LNCAP (cell line): ENCODE data around the gene ARID5B.

Source experiments
- TF ChIP-seq, protein P1 (sequence below): fragments of 450-650 bp; IDR thresholded peaks from 2 replicates; pipeline ENCODE4 v1.5.1; 2017; ENCODE audit warnings: mild to moderate bottlenecking

ARID5B gene

DNA sequence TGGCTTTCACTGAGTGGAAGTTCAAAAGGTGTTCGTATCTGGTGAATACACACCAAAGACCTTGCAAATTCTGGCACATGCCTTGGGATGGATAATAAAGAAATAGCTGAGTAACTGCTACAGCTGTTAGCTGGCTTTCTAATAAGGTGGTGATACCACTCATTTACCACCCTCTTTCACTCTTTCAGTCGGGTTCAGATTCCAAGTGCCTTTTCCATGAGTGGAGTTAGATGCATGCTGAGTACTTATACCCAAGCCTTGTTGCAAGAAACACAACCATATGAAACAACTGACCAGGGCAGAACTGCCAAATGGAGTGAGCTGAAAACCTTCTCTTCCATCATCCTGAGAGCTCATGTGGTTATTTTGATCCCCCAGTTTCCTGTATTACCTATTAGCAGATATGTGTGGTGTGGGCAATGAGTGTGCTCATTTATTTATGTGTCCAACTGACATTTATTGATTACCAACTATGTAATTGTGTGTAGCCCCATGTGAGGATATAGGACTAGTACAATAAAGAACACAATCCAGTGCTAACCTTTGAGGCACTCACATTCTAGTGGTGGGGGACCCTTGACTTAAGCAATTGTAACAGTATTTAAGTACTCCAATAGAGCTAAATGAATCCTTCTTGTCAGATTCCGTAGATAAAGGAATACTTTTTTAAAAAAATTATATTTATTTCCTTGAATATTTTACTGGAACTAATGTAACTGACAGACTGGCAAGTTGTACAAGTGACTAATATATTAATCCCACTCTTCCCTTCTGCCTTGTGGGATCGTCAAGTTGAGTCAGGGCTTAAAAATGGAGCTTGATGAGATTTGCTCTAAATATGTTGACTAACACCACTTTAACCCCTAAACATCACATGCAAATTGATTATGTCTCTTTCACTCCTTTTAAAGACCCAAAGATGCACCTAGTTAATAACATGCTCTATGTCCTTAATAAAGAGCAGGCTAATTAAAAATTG lies 124.7 kb downstream of the ARID5B start:
- TF ChIP-seq, protein P1, sequence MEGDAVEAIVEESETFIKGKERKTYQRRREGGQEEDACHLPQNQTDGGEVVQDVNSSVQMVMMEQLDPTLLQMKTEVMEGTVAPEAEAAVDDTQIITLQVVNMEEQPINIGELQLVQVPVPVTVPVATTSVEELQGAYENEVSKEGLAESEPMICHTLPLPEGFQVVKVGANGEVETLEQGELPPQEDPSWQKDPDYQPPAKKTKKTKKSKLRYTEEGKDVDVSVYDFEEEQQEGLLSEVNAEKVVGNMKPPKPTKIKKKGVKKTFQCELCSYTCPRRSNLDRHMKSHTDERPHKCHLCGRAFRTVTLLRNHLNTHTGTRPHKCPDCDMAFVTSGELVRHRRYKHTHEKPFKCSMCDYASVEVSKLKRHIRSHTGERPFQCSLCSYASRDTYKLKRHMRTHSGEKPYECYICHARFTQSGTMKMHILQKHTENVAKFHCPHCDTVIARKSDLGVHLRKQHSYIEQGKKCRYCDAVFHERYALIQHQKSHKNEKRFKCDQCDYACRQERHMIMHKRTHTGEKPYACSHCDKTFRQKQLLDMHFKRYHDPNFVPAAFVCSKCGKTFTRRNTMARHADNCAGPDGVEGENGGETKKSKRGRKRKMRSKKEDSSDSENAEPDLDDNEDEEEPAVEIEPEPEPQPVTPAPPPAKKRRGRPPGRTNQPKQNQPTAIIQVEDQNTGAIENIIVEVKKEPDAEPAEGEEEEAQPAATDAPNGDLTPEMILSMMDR: no peak

DNA sequence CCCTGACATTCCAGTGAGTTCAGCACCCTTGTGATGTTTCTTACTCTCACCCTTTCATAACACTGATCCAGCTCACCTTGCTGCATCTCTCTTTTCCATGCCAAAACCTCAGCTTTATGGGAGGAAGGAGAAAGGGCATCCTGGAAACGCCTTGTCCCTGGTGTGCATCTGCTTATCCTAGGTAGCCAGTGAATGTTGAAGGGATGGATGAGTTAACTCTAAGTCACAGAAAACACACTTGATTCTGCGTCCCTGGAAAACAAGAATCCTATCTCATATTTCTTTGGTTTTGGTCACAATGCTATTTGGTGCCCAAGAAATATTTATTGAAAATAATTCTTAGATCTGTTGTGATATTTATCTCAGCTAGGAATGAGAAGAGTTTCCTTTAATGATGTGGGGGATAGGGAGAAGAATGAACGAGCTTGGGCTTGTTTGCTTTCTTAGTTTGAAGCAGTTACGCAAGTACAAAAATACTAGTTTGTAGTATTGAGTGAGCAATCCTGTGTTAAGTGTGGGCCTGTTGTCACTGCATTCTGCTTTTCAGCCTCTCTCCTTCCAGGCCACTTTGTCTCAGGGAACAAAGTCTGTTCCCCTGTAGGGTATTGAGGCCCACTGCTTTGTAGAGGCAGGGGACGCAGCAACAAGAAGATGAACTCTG lies 126.5 kb downstream of the ARID5B start:
- TF ChIP-seq, protein P1: no peak

DNA sequence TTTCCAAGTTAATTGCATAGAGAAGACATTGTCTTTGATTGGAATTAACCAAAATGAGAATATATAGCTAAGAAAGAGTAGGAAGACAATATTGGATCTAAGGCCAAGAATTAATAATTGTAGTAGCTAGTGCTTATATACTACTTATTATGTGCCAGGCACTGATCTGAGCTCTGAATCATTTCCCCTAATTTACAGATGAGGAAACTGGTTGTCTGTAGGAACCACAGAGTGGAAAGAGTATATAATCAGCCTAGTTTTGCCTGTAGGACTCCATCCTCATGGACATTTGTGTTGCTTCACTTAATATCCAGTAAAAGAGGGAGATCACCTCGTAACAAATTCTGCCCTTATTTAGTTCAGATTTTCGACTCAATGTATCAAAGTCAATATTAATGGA lies 127.9 kb downstream of the ARID5B start:
- TF ChIP-seq, protein P1: no peak

- TF ChIP-seq, protein P1: no peak
Observed at GRCh38 chr10:62031507-62031906, 130.0 kb downstream of the ARID5B start.

DNA sequence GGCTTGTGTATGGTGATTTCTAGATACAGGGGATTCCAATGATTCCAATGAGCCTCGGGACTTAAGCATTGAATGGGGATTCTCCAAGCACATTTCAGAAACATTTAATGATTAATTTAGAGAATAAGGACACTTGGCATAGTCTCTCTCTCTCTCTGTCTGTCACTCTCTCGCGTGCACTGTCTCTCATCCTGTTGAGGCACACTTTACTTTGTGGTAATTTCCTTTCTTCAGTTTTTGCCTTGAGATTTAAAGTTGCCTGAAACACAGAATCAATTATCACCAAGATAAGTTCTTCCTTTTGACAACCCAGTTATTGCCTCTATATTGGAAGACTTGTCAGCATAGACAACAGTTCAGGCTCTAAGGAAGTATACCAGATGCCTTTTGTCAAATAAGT lies 131.6 kb downstream of the ARID5B start:
- TF ChIP-seq, protein P1: no peak

DNA sequence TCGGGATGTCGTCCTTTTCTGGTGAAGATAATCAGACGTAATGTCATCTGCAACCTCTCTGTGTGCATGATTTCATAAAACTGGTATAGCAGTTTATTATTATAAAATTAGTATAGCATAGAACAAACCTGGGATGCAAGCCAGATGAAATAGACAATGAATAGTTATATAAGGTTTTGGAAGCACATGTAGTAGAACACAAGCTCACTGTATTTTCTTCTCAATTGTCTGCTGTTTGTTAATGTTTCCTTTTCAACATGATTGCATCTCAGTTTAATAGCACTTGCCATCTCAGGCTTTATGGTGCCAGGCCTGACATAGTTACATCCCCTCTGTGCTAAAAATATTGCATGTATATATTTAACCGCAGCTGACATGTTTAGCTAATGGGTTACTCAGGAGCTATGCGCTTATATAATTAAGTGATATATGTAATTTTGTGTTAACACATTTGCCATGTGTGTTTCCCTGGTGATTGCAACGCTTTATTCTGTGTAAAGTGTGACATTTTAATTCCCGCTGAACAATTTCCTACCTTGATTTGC lies 132.7 kb downstream of the ARID5B start:
- TF ChIP-seq, protein P1: no peak

GRCh38 chr10:62036186-62037081 lies 134.9 kb downstream of the ARID5B start:
- TF ChIP-seq, protein P1: no peak
